Measurements from ENCODE around the gene LCE7A.
A peak's percentile ranks its signal among the peaks of the same experiment; 100 is the strongest.

LCE7A gene

DNA sequence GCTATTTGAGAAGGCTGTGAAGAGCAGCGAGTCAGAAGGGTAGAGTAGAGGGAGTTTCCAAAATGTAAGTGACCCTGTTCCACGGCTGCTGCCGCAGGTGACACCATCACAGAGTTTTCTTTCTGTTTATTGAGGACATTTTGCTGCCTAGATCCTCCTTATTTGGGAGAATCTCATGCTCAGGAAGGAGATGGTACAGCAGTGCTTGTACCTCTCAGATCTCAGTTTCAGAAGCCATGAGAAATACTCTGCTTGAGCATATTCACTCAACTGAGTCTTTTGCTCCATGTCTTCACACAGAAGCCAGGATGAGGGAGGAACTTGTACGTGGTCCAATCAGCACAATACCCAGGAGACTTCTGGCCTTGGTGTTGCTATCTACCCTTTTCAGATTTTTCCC lies 1.6 kb downstream of the LCE7A start:
- H3K9ac ChIP-seq (ENCODE audit: low read length), result no peak overlapping the region

DNA sequence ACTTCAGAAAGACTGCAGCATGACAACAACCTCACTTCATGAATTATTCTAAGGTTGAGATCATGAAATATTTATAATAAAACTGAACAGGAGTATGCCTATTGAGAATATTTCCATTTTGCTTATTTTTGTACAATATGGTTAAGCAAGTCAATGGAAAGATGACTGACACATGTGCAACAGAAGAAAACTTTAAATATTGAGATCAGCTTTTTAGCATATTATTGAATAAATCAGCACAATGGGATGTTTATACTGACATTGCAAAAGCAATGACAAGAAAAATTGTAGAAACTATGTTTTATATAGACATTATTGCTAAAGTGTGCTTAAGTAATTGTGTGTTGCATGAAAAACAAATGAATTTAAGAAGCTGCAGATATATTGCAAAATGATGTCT lies 4.6 kb downstream of the LCE7A start:
- Histone ChIP-seq H3K9me3 (ENCODE audit: control insufficient read depth, low read length) (no peaks in the 10 kb centered on the region), H3K27me3 (replicated peaks; ENCODE audit: control insufficient read depth, insufficient read depth, low read length) (no peaks in the 10 kb centered on the region), H3K36me3 (ENCODE audit: control insufficient read depth, insufficient read depth, low read length, severe bottlenecking) (no peaks in the 10 kb centered on the region), H3K4me3 (ENCODE audit: low read length) (no peak overlapping the region), H3K9ac (ENCODE audit: low read length) (no peak overlapping the region), H3K4me1 (ENCODE audit: control insufficient read depth, insufficient read depth, low read length) (peaks cover 15% of the 10 kb centered on the region)
- DNase-seq (ENCODE audit: low read depth), result no peak

More for the DNA sequence above, 1.6 kb downstream of the LCE7A start:
- H3K4me3 ChIP-seq (ENCODE audit: low read length), result no peak overlapping the region
- no peaks in the 10 kb centered on the region for H3K36me3 ChIP-seq (ENCODE audit: control insufficient read depth, insufficient read depth, low read length, severe bottlenecking)
- peaks cover 15% of the 10 kb centered on the region for H3K4me1 ChIP-seq (ENCODE audit: control insufficient read depth, insufficient read depth, low read length)
- no peaks in the 10 kb centered on the region for H3K9me3 ChIP-seq (ENCODE audit: control insufficient read depth, low read length)
- H3K27me3 ChIP-seq (replicated peaks; ENCODE audit: control insufficient read depth, insufficient read depth, low read length), result no peaks in the 10 kb centered on the region
- DNase-seq (ENCODE audit: low read depth), result no peak

DNA sequence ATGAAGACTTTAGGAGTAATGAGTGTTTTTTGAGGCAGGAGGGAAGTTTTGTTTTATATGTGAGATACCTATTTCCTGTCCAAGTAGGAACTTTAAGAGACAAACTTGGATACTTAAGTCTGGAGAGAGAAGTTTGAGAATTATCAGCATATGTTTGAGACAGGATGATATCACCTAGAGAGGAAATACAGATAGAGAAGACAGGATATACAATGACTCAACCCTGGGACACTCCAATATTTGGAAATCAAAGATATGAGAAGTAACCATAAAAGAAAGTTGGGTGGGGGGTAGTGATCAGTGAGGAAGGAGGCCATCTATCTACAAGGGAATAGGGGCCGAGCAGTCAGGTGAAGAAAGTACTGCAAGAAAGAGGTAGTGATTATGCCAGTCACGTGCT lies 6.5 kb downstream of the LCE7A start:
- H3K4me3 ChIP-seq (ENCODE audit: low read length), result no peak overlapping the region

DNA sequence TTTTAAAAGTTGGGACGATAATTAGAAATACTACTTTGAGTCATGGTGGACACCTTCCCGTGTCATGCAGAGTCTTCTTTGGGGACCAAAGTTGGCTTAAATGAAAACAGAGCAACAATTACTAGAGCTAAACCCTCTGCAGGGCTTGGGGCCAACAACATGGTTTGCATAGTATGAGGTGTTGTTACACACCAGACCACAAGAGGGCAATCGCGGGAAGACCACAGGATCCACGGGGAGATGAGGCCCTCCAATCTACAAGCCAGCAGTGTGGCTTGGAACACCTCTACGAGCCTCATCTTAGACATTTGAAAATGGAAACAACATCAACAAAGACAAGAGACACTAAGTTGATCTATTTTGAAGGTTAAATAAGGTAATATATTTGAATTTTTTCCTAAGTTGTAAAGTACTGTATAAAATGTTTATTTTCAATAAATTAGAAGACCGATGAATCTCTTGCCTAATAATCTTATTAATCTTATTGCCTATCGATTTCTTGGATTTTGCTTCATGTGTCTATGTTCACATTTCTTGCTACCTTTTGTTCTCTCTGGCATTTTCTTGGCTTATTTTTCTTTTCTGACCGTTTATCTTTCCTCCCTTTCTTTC lies 10.1 kb downstream of the LCE7A start:
- no peaks in the 10 kb centered on the region for H3K9me3 ChIP-seq (ENCODE audit: control insufficient read depth, low read length)
- no peaks in the 10 kb centered on the region for H3K27me3 ChIP-seq (replicated peaks; ENCODE audit: control insufficient read depth, insufficient read depth, low read length)
- H3K36me3 ChIP-seq (ENCODE audit: control insufficient read depth, insufficient read depth, low read length, severe bottlenecking), result no peaks in the 10 kb centered on the region
- no peak overlapping the region for H3K9ac ChIP-seq (ENCODE audit: low read length)
- DNase-seq (ENCODE audit: low read depth), result peak; percentile 79
- H3K4me3 ChIP-seq (ENCODE audit: low read length), result no peak overlapping the region
- peaks cover 5% of the 10 kb centered on the region for H3K4me1 ChIP-seq (ENCODE audit: control insufficient read depth, insufficient read depth, low read length)

More for the DNA sequence above, 6.5 kb downstream of the LCE7A start:
- no peak overlapping the region for H3K9ac ChIP-seq (ENCODE audit: low read length)
- no peak for DNase-seq (ENCODE audit: low read depth)
- no peaks in the 10 kb centered on the region for H3K27me3 ChIP-seq (replicated peaks; ENCODE audit: control insufficient read depth, insufficient read depth, low read length)
- no peaks in the 10 kb centered on the region for H3K36me3 ChIP-seq (ENCODE audit: control insufficient read depth, insufficient read depth, low read length, severe bottlenecking)
- H3K9me3 ChIP-seq (ENCODE audit: control insufficient read depth, low read length), result no peaks in the 10 kb centered on the region
- H3K4me1 ChIP-seq (ENCODE audit: control insufficient read depth, insufficient read depth, low read length), result peaks cover 12% of the 10 kb centered on the region

DNA sequence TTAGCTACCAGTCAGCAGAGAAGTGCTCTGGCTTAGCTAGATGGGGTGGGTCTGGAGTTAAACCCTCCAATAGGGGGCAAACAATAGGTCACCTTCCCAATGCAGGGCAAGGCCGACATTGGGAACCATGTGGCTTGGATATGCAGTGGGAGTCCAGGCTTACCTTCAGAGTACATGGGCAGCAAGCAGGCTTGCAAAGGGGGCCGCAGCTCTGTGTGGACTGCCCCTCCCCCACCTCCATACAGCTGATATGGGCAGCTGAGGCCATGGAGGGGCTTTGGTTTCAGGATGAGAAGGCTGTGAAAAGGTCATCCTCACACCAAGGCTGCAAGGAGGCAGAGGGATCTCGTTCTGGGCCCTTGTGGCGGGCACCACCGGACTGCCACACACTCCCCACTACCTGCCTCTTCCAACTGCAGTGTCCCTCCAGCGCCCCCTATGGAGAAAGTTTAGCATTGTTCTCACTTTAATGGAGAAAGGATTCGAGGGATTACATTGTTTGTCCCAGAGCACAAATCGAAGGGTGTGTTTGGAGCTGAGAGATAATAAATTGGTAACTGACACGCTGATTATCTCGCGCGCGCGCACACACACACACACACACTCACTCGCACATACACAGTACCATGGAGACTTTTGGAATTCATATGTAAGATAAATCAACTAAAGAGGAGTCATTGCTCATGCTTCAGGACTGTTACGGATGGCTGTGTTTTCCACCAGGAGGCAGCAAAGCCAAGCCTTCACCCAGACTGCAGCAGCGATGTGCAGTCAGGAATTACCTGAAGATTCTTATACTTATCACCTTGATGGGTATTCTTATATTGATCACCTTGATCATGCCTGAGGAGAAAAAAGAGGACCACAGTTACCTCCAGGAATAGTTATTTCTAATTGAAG lies 11.3 kb downstream of the LCE7A start:
- H3K9ac ChIP-seq (ENCODE audit: low read length), result no peak overlapping the region

DNA sequence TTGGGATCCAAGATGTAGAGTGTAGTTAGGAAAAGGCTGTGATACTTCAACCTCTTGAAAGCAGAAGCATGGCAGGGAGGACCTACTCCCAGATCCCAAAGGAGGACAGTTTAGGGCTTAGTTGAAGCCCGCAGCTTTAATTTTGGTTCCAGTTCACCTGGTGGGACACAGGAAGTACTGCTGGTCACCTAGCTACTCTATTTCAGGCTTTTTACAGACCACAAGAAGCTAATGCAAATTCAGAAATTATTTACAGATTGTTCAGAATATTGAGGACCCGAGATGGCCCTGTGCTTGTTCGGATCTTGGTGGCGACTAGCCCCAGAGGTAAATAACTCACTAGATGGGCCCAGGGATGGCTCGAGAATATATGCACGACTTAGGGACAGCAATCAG lies 11.9 kb downstream of the LCE7A start:
- no peak for DNase-seq (ENCODE audit: low read depth)
- Histone ChIP-seq H3K9ac (ENCODE audit: low read length) (no peak overlapping the region), H3K36me3 (ENCODE audit: control insufficient read depth, insufficient read depth, low read length, severe bottlenecking) (no peaks in the 10 kb centered on the region), H3K4me1 (ENCODE audit: control insufficient read depth, insufficient read depth, low read length) (no peaks in the 10 kb centered on the region), H3K4me3 (ENCODE audit: low read length) (no peak overlapping the region), H3K27me3 (replicated peaks; ENCODE audit: control insufficient read depth, insufficient read depth, low read length) (no peaks in the 10 kb centered on the region), H3K9me3 (ENCODE audit: control insufficient read depth, low read length) (no peaks in the 10 kb centered on the region)

More for the DNA sequence above, 11.3 kb downstream of the LCE7A start:
- no peaks in the 10 kb centered on the region for H3K36me3 ChIP-seq (ENCODE audit: control insufficient read depth, insufficient read depth, low read length, severe bottlenecking)
- peak; percentile 7 for DNase-seq (ENCODE audit: low read depth)
- H3K9me3 ChIP-seq (ENCODE audit: control insufficient read depth, low read length), result no peaks in the 10 kb centered on the region
- no peaks in the 10 kb centered on the region for H3K27me3 ChIP-seq (replicated peaks; ENCODE audit: control insufficient read depth, insufficient read depth, low read length)
- H3K4me1 ChIP-seq (ENCODE audit: control insufficient read depth, insufficient read depth, low read length), result no peaks in the 10 kb centered on the region
- no peak overlapping the region for H3K4me3 ChIP-seq (ENCODE audit: low read length)

DNA sequence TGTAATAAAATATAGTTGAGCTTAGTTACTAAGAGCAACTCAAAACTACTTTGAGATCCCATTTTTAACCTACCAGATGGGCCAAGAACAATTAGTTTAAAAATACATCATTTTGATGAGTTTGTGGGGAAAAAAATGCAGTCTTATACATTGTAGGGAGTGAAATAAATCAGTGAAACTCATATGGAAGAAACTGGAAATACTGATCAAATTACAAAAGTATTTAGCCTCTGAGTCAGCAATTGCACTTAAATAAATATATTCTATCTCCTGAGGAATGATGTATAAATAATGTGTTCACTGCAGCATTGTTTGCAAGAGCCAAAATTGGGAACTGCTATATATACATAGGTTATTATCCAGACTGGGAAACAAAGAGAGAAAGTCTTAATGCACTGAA lies 13.7 kb downstream of the LCE7A start:
- no peak for DNase-seq (ENCODE audit: low read depth)
- H3K9ac ChIP-seq (ENCODE audit: low read length), result no peak overlapping the region
- H3K9me3 ChIP-seq (ENCODE audit: control insufficient read depth, low read length), result no peaks in the 10 kb centered on the region
- no peaks in the 10 kb centered on the region for H3K4me1 ChIP-seq (ENCODE audit: control insufficient read depth, insufficient read depth, low read length)
- H3K36me3 ChIP-seq (ENCODE audit: control insufficient read depth, insufficient read depth, low read length, severe bottlenecking), result no peaks in the 10 kb centered on the region
- no peaks in the 10 kb centered on the region for H3K27me3 ChIP-seq (replicated peaks; ENCODE audit: control insufficient read depth, insufficient read depth, low read length)
- H3K4me3 ChIP-seq (ENCODE audit: low read length), result no peak overlapping the region

DNA sequence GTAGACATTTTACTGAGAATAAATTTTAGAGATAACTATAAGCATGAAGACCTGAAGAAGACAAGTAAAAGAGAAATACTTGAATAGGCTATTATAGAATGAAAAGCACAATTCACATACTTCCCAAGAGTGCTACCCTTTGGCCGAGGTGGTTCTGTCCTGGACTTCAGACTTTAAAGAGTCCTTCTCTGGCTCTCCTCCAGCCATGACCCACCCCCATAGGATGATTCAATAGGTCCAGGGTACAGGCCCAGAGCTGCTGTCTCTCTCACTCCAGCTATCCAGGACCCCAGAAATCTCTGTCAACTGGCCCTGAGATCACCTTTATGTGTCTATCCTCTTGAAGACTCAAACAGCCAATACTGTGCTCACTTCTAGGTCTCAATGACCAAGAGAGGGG lies 17.0 kb downstream of the LCE7A start:
- Histone ChIP-seq H3K4me1 (ENCODE audit: control insufficient read depth, insufficient read depth, low read length) (no peaks in the 10 kb centered on the region), H3K9me3 (ENCODE audit: control insufficient read depth, low read length) (no peaks in the 10 kb centered on the region), H3K36me3 (ENCODE audit: control insufficient read depth, insufficient read depth, low read length, severe bottlenecking) (no peaks in the 10 kb centered on the region), H3K4me3 (ENCODE audit: low read length) (no peak overlapping the region), H3K9ac (ENCODE audit: low read length) (no peak overlapping the region), H3K27me3 (replicated peaks; ENCODE audit: control insufficient read depth, insufficient read depth, low read length) (no peaks in the 10 kb centered on the region)
- no peak for DNase-seq (ENCODE audit: low read depth)

DNA sequence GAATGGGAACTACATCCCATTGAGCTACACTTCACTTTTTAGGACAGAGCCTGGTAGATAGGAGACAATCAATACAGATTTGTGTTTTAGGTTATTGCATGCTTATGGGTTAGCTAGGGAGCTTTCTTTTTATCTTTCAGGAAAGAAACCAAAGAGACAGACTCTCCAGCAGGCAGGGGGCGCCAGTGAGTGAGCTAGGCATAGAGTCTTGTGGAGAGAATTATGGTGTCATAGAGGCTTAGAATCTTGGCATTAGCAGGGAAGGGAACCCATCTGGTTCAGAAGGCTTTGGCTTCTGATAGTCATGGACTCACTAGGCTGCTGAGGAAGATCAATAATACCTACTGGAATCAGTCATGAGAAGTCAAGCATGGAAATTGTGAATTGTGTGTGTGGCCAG lies 18.2 kb downstream of the LCE7A start, which contains the start of gene SMCP:
Gene SMCP, plus strand, starts transcription at position 281 of the 400 bp plus-strand sequence. CDS start 6,101 bp downstream, outside the sequence.
- DNase-seq (ENCODE audit: low read depth), result no peak
- Histone ChIP-seq H3K36me3 (ENCODE audit: control insufficient read depth, insufficient read depth, low read length, severe bottlenecking) (no peaks in the 10 kb centered on the region), H3K9me3 (ENCODE audit: control insufficient read depth, low read length) (no peaks in the 10 kb centered on the region), H3K4me3 (ENCODE audit: low read length) (no peak within 1 kb of the TSS), H3K9ac (ENCODE audit: low read length) (no peak within 1 kb of the TSS), H3K4me1 (ENCODE audit: control insufficient read depth, insufficient read depth, low read length) (no peaks in the 10 kb centered on the region), H3K27me3 (replicated peaks; ENCODE audit: control insufficient read depth, insufficient read depth, low read length) (no peaks in the 10 kb centered on the region)

DNA sequence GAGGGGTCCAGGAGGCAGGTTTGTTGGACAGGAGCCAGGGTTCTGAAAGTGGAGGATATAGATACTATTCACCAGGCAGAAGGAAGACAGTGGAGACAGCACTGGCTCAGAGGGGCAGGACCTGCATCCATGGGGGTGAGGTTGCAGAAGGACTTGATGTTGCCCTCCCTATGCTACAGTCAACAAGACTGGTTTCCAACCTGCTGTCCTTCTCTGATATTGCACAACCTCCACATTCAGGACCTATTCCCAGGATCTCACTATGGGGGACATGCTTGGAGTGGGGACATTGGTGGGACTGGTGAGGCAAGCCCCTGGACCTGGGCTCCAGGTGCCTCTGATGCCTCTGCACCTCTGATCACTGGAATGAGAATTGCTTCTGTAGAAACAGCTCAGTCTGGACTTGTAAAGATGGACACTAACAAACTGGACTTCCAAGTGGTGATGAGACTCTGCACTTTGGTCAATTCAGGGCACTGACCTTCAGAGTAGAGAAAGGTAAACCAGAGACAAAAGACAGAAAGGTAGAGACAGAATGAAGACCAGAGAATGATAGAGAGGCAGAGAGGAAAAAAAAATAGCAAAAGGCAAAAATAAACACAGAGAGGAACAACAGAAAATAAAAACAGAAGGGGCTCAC lies 19.9 kb downstream of the LCE7A start:
- Histone ChIP-seq H3K4me1 (ENCODE audit: control insufficient read depth, insufficient read depth, low read length) (peaks cover 9% of the 10 kb centered on the region), H3K9ac (ENCODE audit: low read length) (no peak overlapping the region), H3K4me3 (ENCODE audit: low read length) (no peak overlapping the region), H3K27me3 (replicated peaks; ENCODE audit: control insufficient read depth, insufficient read depth, low read length) (no peaks in the 10 kb centered on the region), H3K9me3 (ENCODE audit: control insufficient read depth, low read length) (no peaks in the 10 kb centered on the region), H3K36me3 (ENCODE audit: control insufficient read depth, insufficient read depth, low read length, severe bottlenecking) (no peaks in the 10 kb centered on the region)
- no peak for DNase-seq (ENCODE audit: low read depth)

DNA sequence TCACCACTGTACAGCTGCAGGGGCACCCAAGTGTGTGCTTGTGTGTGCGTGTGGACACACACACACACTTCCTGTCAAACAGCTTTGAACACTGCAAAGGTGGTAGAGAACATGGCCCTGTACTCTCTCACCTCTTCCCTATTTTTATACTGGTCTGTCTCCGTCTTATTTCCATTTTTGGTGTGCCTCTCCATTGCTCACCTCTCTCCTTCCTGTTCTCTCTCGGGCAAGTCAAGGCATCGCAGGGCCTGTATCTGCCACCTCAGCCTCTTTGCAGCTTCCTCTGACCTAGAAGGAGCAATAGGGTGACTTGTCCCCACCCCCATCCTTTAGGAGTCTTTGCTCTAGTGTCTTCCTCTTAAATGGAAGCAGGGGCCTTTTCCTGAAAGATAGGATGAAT lies 20.5 kb downstream of the LCE7A start:
- no peaks in the 10 kb centered on the region for H3K36me3 ChIP-seq (ENCODE audit: control insufficient read depth, insufficient read depth, low read length, severe bottlenecking)
- no peak for DNase-seq (ENCODE audit: low read depth)
- H3K27me3 ChIP-seq (replicated peaks; ENCODE audit: control insufficient read depth, insufficient read depth, low read length), result no peaks in the 10 kb centered on the region
- H3K9ac ChIP-seq (ENCODE audit: low read length), result no peak overlapping the region
- no peak overlapping the region for H3K4me3 ChIP-seq (ENCODE audit: low read length)
- H3K4me1 ChIP-seq (ENCODE audit: control insufficient read depth, insufficient read depth, low read length), result peaks cover 13% of the 10 kb centered on the region
- no peaks in the 10 kb centered on the region for H3K9me3 ChIP-seq (ENCODE audit: control insufficient read depth, low read length)
